Measurements from ENCODE around the gene TMEM92.
A peak's percentile ranks its signal among the peaks of the same experiment; 100 is the strongest.

- TF ChIP-seq, protein P1, sequence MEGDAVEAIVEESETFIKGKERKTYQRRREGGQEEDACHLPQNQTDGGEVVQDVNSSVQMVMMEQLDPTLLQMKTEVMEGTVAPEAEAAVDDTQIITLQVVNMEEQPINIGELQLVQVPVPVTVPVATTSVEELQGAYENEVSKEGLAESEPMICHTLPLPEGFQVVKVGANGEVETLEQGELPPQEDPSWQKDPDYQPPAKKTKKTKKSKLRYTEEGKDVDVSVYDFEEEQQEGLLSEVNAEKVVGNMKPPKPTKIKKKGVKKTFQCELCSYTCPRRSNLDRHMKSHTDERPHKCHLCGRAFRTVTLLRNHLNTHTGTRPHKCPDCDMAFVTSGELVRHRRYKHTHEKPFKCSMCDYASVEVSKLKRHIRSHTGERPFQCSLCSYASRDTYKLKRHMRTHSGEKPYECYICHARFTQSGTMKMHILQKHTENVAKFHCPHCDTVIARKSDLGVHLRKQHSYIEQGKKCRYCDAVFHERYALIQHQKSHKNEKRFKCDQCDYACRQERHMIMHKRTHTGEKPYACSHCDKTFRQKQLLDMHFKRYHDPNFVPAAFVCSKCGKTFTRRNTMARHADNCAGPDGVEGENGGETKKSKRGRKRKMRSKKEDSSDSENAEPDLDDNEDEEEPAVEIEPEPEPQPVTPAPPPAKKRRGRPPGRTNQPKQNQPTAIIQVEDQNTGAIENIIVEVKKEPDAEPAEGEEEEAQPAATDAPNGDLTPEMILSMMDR (conservative IDR thresholded peaks at IDR 0.05; ENCODE audit: low read length), result peak; percentile 87
- TF ChIP-seq EZH2phosphoT487 (IDR thresholded peaks at IDR 0.05; ENCODE audit: borderline replicate concordance), result no peak
These were observed 23.2 kb downstream of the TMEM92 start for GRCh38 chr17:50297407-50297865.

All from Loucy (cell line).